Kidney capillary endothelial cell (primary cell): Measurements from ENCODE around the gene LRRN3.
A peak's percentile ranks its signal among the peaks of the same experiment; 100 is the strongest.

ENCODE experiments used
- DNase-seq: peaks from one replicate; pipeline ENCODE4 v3.0.0-alpha.2; 2018; ENCODE audit warnings: low spot score

The LRRN3 gene

GRCh38 chr7:111105269-111105668 lies 14.3 kb downstream of the LRRN3 start:
- no peak for DNase-seq

GRCh38 chr7:111107579-111107978 lies 16.7 kb downstream of the LRRN3 start:
- no peak for DNase-seq

- no peak for DNase-seq
Observed at GRCh38 chr7:111108000-111108399, 17.1 kb downstream of the LRRN3 start.

- no peak for DNase-seq
Observed at GRCh38 chr7:111108496-111108895, 17.6 kb downstream of the LRRN3 start.

- DNase-seq, result no peak
Observed at GRCh38 chr7:111112439-111112838, 21.5 kb downstream of the LRRN3 start.

- DNase-seq, result peak; percentile 27
Observed at GRCh38 chr7:111113263-111114017, 22.5 kb downstream of the LRRN3 start.

GRCh38 chr7:111115966-111116365 lies 25.0 kb downstream of the LRRN3 start:
- DNase-seq, result no peak

- DNase-seq, result no peak
Observed at GRCh38 chr7:111126987-111127386, 36.1 kb downstream of the LRRN3 start.

GRCh38 chr7:111129435-111129834 lies 38.5 kb downstream of the LRRN3 start:
- no peak for DNase-seq

GRCh38 chr7:111132833-111133232 lies 41.9 kb downstream of the LRRN3 start:
- no peak for DNase-seq

- peak; percentile 4 for DNase-seq
Observed at GRCh38 chr7:111137296-111138192, 46.6 kb downstream of the LRRN3 start.

- peak; percentile 62 for DNase-seq
Observed at GRCh38 chr7:111138193-111138569, 47.3 kb downstream of the LRRN3 start.

GRCh38 chr7:111138586-111138985 lies 47.7 kb downstream of the LRRN3 start:
- no peak for DNase-seq

GRCh38 chr7:111140091-111140865 lies 49.4 kb downstream of the LRRN3 start:
- DNase-seq, result no peak

GRCh38 chr7:111145472-111145871 lies 54.5 kb downstream of the LRRN3 start:
- no peak for DNase-seq

GRCh38 chr7:111146136-111146535 lies 55.2 kb downstream of the LRRN3 start:
- DNase-seq, result no peak

- DNase-seq, result no peak
Observed at GRCh38 chr7:111147708-111148533, 57.0 kb downstream of the LRRN3 start.

GRCh38 chr7:111150709-111151108 lies 59.8 kb downstream of the LRRN3 start:
- no peak for DNase-seq

- no peak for DNase-seq
Observed at GRCh38 chr7:111159426-111159825, 68.5 kb downstream of the LRRN3 start.

- no peak for DNase-seq
Observed at GRCh38 chr7:111160297-111160696, 69.4 kb downstream of the LRRN3 start.

GRCh38 chr7:111162692-111163091 lies 71.8 kb downstream of the LRRN3 start:
- no peak for DNase-seq

- DNase-seq, result no peak
Observed at GRCh38 chr7:111164442-111164841, 73.5 kb downstream of the LRRN3 start.
